Left renal pelvis (tissue), 4 donors: ENCODE measurements around the gene PAX2. TPM values are rescaled to one million over a fixed set of nuclear protein-coding genes. Genes with fewer than 3 reads are reported as not detected.

Source experiments
- DNase-seq, 4 donors: peaks; one replicate each; pipeline ENCODE4 v3.0.0-alpha.2; 2013; ENCODE audit warnings: low read depth in 4 of 4, low spot score in 3 of 4
- polyA plus RNA-seq, 4 donors: library from polyadenylated mRNA; unstranded; fragments of 120-200 nt; gene quantifications; one replicate each; pipeline ENCODE4 v1.2.1, GENCODE V29; 2013; ENCODE audit not compliant: insufficient read length in 4 of 4

PAX2 gene
- polyA plus RNA-seq, 4 donors, result 20.2 to 237 (median 161) TPM

DNA sequence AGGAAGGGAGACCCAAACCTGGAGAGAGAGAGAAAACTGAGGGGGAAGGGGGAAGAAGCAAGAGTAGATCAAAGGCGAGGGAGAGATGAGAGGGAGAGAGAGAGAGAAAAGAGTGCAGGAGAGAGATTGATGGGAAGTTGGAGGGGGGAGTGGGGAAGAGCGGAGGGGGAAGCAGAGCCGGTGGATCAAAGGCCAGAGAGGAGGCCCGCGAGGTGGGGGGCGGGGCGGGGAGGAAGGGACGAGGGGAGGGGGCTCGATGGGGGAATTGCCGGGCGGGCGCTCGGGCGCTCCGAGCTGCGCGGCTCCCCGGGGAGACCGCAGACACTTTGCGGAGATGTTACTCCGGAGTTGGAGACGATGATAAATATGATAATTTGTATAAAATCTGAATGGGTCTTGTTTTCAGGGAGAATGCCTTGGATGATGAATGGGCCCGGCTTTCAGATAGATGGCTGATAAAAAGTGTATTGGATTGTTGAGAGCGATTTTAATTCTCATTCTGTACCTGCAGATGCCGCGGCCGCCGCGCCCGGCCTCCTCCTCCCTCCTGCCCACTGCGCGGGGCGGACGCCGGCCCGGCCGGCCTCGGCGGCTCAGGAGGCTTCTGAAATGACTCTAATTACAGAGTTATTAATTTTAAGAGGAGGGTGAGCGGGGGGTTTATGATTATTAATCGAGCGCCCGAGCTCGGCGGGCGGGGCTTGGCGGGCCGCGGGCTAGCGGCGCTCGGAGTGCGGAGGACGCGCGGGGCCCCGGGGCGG, 21.4 kb upstream of the PAX2 start:
- no peak for DNase-seq

DNA sequence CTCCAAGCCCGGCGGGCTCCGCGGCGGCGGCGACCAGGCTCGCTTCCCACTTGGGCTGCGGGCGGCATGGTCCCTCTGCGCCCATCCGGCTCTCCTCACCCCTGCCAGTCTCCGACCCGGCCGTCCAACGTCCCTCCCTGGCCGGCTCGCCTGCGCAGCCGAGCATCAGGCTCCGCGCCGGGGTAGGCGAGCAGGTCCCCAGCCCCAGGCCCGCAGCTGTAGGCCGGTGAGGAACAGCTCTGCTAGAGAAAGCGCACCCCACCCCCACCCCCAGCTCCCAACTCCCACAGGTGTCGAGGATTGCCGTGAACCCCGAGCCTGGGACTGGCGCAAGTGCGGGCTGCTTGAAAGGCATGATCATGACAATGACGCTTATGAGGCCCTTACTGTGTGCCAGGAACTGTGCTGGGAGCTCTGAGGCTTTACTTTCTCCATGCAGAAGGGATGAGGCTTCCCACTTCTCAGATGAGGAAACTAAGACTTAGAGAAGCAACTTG, 20.8 kb upstream of the PAX2 start:
- DNase-seq, result no peak

DNA sequence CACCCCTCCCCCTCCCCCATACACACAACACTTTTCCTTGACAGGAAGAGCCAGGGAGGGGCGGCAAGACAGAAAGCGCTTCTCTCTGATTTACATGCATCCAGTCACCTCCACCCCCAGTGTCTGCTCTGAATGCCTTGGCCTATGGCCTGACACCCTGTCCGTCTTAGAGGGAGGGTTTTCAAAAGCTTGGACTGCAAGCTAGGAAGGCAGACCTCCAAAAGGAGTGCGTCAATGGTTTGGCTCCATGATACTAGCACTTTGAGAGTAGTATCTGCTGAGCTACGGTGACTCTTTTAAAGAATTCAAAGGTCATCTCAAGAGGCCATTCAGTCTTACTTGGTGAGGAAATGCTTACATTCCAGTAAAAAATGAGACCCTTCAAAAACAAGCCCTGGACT, 20.3 kb upstream of the PAX2 start:
- DNase-seq, result no peak

DNA sequence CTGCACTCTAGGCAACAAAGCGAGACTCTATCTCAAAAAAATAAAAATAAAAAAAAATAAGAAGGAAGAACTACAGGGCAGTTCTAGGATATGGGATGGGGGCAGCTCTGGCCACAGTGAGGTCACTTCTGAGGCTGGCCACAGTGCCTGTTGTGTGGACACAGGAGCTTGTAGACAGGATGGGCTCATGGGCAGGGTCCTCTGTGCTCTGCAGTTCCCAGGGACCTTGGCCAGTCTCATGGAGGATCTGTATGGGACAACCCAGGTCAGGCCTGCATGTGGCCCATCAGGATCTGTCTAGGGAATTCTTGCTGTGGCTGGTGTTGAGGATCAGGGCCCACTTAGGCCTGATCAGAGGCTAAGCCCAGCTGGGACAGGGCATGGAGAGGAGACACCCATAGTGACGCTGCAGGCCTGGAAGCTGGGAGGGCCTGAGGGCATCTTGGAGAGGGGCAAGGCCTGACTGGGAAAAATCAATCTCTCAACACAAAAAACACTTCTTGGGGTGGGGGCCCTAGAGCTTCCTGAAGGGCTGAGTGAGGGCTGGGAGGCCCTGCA, 19.4 kb upstream of the PAX2 start:
- DNase-seq, result no peak

DNA sequence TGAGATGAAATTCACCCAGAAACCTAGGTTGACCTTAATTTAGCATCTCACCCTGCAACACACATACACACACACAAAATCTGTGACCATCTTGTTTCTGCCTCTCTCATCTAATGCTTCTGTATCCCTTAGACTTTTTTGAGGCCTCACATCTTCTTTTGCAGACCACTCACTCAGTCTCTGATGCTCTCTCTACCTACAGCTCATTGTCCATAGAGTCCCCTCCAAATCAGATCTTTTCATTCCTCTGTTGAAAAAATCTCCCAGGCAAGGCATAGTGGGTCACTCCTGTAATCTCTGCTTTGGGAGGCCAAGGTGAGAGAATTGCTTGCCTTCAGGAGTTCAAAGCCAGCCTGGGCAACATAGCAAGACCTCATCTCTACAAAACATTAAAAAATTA, 17.6 kb upstream of the PAX2 start:
- no peak for DNase-seq

DNA sequence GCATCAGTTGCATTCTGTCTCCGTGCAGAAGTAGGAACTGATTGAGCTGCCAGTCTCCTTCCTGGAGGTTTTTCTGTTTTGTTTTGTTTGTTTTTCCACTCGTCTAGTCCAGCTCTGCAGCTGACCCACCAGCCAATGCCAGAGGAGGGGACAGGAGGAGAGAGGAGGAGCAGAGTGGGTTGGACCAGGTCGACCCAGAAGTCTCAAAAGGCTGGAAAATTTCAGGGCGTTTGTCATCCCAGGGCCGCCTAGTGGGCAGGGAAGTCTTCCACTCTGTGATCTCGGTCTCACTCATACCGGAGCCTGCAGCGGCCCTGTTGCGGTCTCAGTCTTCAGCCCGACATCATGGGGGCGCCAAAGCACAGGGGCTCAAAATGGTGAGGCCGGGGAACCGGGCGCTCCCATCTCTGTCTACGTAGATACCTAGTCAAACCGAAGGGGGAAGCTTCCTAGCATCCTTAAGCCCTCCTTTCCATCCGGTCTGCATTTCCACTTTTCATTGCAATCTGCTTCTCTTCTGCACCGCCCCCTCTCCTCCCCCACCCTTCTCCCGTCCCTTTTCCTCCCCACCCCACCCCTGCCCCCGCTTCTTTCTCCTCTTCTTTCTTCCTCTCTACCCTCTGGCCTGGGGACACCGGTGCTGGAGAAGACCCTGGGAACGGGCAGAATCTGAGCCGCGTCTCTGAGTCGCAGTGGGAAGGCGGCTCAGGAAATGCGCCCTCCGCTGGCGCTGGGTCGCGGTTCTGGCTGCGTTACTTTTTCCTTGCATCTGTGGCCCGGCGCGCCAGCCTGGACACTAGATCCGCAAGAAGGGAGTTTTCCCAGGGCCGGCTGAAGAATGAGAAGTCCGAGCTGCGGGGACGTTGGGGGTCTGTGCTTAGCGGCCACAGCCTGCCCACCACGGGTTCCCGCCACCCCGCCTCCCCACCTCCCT, 16.2 kb upstream of the PAX2 start:
- DNase-seq, result peak in 1 of 4 donors; percentile 77

DNA sequence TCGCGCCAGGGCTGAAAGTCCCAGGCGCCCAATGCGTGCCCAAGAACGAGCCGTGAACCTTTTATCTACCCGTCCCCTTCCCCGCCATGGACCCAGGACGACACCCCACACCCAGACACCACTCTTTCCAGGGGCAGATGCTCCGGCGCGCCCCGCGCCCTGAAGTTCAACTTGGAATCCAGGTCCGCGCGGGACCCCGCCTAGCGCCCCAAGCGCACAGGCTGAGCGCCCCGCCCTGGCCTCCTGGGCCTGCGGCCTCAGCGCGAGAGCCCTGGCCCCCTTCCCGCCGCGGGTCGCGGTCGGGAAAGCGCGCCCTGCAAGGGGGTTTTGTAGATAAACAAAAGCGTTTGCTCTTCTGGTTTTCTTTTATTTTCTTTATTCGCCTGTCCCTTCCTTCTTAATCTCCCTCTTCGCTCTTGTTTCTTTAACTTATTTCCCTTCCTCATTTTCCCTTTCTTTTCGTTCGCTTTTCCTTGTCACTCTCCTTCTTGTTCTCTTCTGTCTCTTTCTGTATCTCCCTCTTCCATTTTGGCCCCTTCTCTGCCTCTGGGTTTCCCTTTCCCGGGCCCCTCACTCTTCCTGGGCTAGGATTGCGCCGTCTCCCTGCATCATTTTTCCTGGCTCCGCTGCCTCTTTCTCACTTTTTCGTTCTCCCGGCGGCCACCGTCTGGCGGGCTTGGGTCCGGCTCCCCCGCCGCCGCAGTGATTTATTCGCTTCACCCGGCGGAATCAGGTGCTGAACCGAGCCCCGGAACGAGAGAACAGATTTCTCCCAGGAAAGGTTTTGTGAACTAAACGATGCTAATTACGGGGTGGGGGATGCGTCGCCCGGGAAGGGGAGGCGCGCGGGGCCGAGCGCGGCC, 15.3 kb upstream of the PAX2 start:
- no peak for DNase-seq

DNA sequence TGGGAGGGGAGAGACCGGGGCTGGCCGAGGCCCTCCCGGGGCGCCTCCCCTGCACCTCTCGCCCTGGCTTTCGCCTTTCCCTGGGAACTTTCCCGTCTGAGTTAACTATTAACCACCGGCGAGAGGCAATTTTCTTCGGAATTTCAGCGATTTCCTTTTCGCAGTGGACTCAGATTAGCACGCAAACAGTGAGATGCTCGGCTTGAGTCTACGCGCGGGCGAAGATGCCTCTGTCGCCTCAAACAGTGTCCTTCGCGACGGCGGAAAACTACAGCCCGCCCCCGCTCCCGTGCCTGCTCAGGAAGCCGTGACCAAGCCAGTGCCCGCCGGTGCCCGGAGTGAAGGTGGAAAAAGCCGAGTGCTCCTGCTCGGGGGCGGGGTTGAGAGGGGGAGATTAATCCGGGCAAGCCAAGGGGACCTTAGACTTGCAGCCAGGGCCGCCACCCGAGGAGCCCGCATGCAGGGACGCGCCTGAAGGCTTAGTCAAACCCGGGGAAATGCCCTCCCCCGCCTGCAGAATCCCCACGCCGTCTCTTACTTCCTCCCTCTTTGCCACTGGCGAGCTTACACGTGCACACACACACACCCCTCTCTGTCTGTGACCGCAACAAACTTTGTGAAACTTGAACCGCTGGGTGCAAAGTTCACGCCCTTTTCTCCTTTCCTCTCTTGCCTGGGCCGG, 14.5 kb upstream of the PAX2 start:
- DNase-seq, result no peak

DNA sequence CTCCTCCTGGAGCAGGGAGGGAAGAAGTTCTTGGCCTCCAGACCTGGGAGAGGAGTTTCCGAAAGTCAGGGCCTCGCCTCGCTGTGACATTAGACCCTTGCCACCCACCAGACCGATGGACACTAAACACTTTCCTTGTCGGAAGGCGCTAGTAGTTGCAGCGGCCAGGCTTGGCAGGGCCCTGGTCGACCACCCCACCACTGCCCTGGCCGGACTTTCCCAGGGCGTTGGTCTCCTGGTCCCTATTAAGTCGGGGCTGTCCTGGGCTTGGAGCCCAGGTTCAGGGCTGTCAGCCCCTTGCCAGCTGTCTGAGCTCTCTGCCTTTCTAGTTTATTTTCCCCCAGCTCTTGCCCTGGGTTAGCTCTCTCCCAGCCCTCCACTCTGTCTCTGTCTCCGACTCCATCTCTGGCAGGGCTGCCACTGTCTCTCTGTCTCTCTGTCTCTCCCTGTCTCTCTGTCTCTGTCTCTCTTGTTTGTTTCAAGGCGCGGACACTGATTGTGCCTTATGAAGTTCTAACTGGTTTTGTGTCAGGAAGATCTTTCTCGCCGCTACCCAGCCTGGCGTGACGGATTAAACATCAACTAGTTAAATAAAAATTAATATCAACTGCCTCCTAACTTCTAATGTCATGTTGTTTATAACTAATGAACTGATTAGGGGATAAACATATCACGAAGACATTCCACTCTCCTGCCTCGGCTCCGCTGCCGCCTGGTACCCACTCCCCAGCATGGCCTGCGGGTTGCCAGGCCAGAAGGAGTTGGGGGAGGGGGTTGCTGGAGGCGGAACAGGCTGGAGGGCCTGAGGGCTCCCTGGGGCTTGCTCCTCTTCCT, 13.8 kb upstream of the PAX2 start:
- DNase-seq, result no peak

DNA sequence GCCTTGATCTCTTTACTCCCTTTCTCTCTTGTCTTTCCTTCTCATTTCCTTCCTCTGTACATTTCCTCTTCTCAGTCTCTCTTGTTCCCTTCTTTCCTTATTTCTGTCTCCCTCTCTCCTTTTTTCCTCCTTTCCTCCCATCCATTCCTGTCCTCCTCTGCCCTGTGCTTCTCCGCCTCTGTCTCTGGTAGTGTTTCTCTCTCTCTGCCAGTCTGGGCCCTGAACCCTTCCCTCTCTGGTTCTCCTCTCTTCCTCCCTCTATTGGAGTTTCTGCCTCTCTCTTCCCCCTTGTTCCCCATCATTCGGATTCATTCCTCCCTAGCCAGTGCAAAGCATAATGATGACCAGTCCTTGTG, 13.2 kb upstream of the PAX2 start:
- DNase-seq, result no peak

DNA sequence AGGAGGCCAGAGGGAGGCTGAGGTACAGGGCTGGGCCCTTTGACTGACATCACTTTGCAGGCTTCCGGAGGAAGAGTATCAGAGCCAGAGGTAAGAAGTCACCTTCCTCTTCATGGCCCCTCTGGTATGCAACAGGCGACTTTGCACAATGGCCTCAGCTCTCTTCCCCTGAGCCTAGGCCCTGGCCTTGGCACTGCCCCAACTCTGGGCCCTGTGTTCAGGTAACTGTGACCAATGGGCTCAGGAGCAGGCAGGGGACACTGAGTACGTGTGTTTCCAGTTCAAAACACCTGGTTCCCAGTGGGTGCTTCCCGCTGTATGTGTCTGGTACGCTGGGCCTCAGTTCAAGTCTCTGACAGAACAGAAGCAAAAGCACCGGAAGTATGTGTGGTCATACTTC, 12.1 kb upstream of the PAX2 start:
- no peak for DNase-seq

DNA sequence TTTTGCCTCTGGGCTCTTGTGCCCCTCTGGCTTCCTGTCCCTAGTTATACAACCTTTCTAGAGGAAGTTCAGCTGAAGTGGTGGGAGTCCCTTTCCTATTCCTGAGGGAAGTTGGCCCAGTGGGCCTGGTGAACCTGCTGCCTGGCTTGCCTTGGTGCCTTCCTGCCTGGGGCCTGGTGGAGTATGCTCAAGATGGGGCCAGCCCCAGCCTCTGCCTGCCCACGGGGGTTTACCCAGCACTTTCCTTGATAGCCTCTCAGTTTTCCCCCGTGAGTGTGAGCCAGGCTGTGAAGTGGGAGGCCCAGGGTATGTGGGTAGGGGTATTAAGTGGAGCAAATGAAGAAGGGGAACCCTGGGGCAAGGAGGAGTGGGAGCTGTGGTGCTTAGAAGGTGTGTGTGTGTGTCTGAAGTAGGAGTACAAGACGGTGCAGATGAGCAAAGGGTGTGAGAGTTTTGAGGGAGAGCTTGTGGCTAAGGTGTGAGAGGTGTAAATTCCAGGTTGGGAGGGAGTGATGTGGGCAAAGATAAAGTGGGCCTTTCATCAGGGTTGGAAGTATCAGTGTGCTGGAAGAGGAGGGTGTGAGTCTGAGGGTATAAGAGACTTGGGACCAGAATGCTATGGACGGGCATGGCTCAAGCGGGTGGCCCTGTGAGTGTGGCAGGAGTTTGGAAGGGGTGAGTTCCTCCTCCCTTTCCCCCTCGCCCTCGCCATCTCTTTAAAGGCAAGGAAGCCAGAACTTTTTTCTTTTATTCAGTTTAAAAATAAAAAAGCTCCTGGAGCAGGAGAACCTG, 10.9 kb upstream of the PAX2 start:
- DNase-seq, result no peak

DNA sequence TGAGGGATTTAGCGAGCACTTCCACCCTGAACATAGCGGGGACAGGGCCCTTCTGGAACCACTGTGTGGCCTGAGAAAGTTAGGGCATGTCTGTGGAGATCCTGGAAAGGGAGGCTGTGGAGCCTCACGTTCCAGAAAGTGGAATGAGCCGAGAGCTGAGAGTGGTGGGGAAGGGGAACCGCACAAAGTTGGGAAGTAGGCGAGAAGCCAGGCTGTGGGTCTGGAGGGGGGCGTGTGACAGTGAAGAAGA, 10.4 kb upstream of the PAX2 start:
- no peak for DNase-seq

DNA sequence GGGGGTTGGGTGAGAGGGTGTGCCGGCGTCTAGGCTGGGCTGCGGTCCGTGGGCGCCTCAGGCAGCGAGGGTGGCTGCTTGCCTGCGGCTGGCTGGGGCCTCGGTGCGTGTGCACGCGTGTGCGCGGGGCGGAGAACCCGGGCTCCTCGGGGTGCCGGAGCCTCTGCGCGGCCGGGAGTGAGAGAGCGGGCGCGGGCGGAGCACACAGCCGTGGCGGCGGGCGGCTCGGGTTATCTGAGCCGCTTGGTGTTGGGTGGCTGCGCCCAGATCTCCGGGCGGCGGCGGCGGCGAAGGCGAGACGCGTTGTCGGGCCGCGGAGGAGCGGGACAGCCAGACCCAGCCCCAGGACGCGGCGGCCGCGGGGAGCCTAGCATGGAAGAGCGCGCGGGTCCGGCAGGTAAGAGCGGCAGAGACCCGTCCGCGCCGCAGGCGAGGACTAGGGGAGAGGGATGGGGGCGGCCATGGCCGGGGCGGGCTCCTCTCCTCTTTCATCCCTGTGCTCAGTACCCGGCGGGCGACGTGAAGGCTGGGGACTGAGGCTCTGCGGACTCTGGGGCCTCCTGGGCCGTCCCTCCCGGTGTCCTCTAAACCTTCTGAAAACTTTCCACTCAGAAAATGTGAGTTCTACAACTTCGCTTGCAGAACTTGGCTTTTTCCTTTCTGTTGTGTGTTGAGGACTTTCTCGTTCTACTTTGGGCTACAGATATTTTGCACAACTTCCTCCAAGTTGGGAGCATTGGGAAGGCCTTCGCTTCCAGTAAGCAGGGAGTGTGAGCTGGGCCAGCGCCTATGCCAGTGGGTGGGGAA, 9.8 kb upstream of the PAX2 start:
- no peak for DNase-seq

DNA sequence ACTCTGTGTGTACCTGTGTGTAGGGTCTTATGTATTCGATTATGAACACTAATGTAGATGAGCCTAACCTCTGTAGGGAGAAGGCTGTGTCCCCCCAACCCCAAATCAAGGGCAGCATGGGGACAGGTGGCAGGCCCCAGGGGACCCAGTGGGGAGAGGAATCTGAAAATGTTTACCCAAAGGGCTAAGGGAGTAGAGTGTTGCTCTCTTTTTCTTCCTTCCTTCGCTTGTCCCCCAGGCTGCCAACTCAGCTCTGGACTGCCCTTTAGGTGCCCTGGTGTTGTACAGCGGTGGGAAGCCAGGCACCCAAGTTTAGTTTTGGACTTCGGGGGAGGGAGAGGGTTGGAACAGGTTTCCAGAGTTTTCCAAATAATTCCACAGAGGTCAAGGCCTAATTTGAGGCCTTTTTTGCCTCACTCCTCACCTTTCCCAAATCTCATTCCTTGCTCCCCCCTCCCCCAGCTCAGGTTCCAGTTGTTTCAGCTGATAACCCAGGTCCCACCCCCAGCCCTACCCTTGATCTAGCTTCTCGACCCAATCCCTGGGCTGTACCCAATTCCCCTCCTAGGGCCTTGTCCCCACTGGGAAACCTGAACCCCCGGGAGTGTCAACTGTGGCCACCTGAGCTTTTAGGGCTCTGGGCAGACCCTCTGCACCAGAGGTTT, 9.1 kb upstream of the PAX2 start:
- no peak for DNase-seq

DNA sequence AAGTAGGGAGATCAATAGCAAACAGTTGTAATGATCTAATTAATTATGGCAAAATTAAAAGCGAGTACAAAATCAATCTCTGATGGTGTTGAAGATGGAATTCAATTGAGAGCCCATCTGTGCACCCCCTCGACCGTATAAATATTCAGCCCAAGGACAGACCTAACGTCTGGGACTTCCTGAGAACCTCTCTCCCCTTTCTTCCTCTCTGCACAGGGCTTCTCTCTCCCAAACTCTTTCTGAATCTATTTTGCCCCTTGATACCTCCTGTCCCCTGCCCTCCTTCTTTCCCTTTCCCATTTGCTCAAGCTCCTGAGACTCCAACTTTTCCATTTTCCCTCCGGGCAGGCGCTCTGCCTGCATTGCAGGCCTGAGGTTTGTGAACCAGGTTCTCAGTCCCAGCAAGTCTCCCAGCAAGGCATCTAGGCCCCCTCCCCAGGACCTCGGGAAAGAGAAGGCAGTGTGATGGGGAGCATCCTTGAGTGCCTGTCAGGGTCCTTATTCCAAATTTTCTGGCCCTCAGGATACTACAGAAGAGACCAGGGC, 8.5 kb upstream of the PAX2 start:
- no peak for DNase-seq
